Esophagus squamous epithelium (tissue), 5 donors: ENCODE data around the gene AQP1. TPM values are rescaled to one million over a fixed set of nuclear protein-coding genes. Genes with fewer than 3 reads are reported as not detected.

Experiments used
- DNase-seq: peaks from one replicate; lab custom pipeline; 2025; lab: John Stamatoyannopoulos, UW
- H3K27ac ChIP-seq, 4 donors: fragments of 200-600 bp; sonication (generic); one replicate each; pipeline ENCODE4 v1.5.1; 2016 to 2019; ENCODE audit warnings: mild to moderate bottlenecking in 1 of 4
- H3K27me3 ChIP-seq, 4 donors: fragments of 200-600 bp; sonication (generic); 1 replicate in 3 of 4; 2 replicates in 1 of 4; pipeline versions ENCODE4 v1.5.1 to v1.6.0; 2017 to 2021; ENCODE audit warnings: antibody characterized with exemption in 1 of 4
- H3K36me3 ChIP-seq, 3 donors: fragments of 200-600 bp; sonication (generic); one replicate each; pipeline ENCODE4 v1.5.1; 2016 to 2019
- H3K4me1 ChIP-seq, 3 donors: fragments of 200-600 bp; sonication (generic); one replicate each; pipeline ENCODE4 v1.5.1; 2017 to 2019
- H3K4me3 ChIP-seq, 4 donors: fragments of 200-600 bp; sonication (generic); 1 replicate in 3 of 4; 2 replicates in 1 of 4; pipeline ENCODE4 v1.5.1; 2016 to 2019; ENCODE audit warnings: mild to moderate bottlenecking in 2 of 4, moderate library complexity in 1 of 4
- H3K9me3 ChIP-seq, 3 donors: fragments of 200-600 bp; sonication (generic); one replicate each; pipeline ENCODE4 v1.5.1; 2016 to 2019
- CTCF ChIP-seq, 6 experiments: fragments of 450-650 bp in 4 of 6; fragments of 200-600 bp in 2 of 6; sonication (generic) in 2 of 6; IDR thresholded peaks; one replicate each; pipeline ENCODE4 v1.5.1; 2016 to 2019; ENCODE audit warnings: antibody characterized with exemption in 6 of 6, mild to moderate bottlenecking in 4 of 6, moderate library complexity in 4 of 6
- POLR2A ChIP-seq, 4 donors: fragments of 450-650 bp; IDR thresholded peaks; one replicate each; pipeline ENCODE4 v1.6.1; 2017; ENCODE audit warnings: antibody characterized with exemption in 4 of 4, mild to moderate bottlenecking in 4 of 4, moderate library complexity in 3 of 4
- WGBS, 2 donors: methylation state at CpG; one replicate each; pipeline ENCODE4 v1.1.5; 2018; 5-methylcytosine and 5-hydroxymethylcytosine counted together
- intact Hi-C: fragments of 100-400 bp; cut with DNase I; formaldehyde crosslinking; loops from one replicate; pipeline ENCODE4 v1.15.0; 2022
- total RNA-seq, 4 donors: library from RNA; depleted of rRNA; stranded (reverse); fragments of >200 nt; gene quantifications; one replicate each; pipeline ENCODE4 v1.1.0, GENCODE V29; 2016
- donor health status: DM: yes; HTN: yes; CAD: no.

AQP1 gene
- total RNA-seq, 4 donors from 2014 or later: 14.9 to 159 (median 44.7) TPM

- intact Hi-C loops: no loop called here
- Histone ChIP-seq H3K36me3 (peaks cover 0 to 20% (median 0%) of the 10 kb centered on the region in 3 donors), H3K4me1 (peaks cover 7 to 79% (median 36%) of the 10 kb centered on the region in 3 donors), H3K27ac (peak overlapping the region in 3 of 4 donors; percentile 61 to 82 (median 81)), H3K9me3 (no peaks in the 10 kb centered on the region), H3K27me3 (no peaks in the 10 kb centered on the region), H3K4me3 (peak overlapping the region in 1 of 4 donors; percentile 6)
- no peak for DNase-seq
- 87 to 89% methylated on average over 4 of the region's 4 CpGs for WGBS, 2 donors
- TF ChIP-seq CTCF (IDR thresholded peaks at IDR 0.05): no peak
- no peak for TF ChIP-seq POLR2A (IDR thresholded peaks at IDR 0.05)
These were observed 7.0 kb downstream of the AQP1 start for GRCh38 chr7:30918676-30919075.

GRCh38 chr7:30920021-30920583 lies 8.4 kb downstream of the AQP1 start:
- no peak overlapping the region for H3K4me3 ChIP-seq
- peaks cover 7 to 65% (median 29%) of the 10 kb centered on the region in 3 donors for H3K4me1 ChIP-seq
- H3K27ac ChIP-seq: peak overlapping the region; percentile 30 to 82 (median 72)
- no peaks in the 10 kb centered on the region for H3K9me3 ChIP-seq
- TF ChIP-seq POLR2A (IDR thresholded peaks at IDR 0.05) (no peak), CTCF (IDR thresholded peaks at IDR 0.05) (no peak)
- peaks cover 0 to 33% (median 9%) of the 10 kb centered on the region in 3 donors for H3K36me3 ChIP-seq
- WGBS, 2 donors: 0 to 70% methylated on average over 2 to 10 of the region's 11 CpGs
- DNase-seq: no peak
- no peaks in the 10 kb centered on the region for H3K27me3 ChIP-seq
- intact Hi-C loops: no loop called here

- peaks cover 0 to 39% (median 10%) of the 10 kb centered on the region in 3 donors for H3K36me3 ChIP-seq
- H3K27ac ChIP-seq: peak overlapping the region; percentile 30 to 82 (median 72)
- no peaks in the 10 kb centered on the region for H3K27me3 ChIP-seq
- H3K9me3 ChIP-seq: no peaks in the 10 kb centered on the region
- H3K4me1 ChIP-seq: peaks cover 7 to 58% (median 29%) of the 10 kb centered on the region in 3 donors
- 51 to 57% methylated on average over 6 of the region's 9 CpGs for WGBS, 2 donors
- no peak for DNase-seq
- intact Hi-C loops: no loop called here
- H3K4me3 ChIP-seq: no peak overlapping the region
- TF ChIP-seq POLR2A (IDR thresholded peaks at IDR 0.05) (no peak), CTCF (IDR thresholded peaks at IDR 0.05) (no peak)
These were observed 9.2 kb downstream of the AQP1 start for GRCh38 chr7:30920584-30921539.

- Histone ChIP-seq H3K4me3 (no peak overlapping the region), H3K27me3 (no peaks in the 10 kb centered on the region), H3K36me3 (peaks cover 0 to 39% (median 10%) of the 10 kb centered on the region in 3 donors), H3K4me1 (peaks cover 7 to 50% (median 29%) of the 10 kb centered on the region in 3 donors), H3K27ac (peak overlapping the region; percentile 30 to 82 (median 72)), H3K9me3 (no peaks in the 10 kb centered on the region)
- TF ChIP-seq CTCF (IDR thresholded peaks at IDR 0.05): no peak
- TF ChIP-seq POLR2A (IDR thresholded peaks at IDR 0.05): no peak
- 47 to 85% methylated on average over 2 to 8 of the region's 19 CpGs for WGBS, 2 donors
- intact Hi-C loops: no loop called here
- DNase-seq: no peak
These were observed 10.1 kb downstream of the AQP1 start for GRCh38 chr7:30921540-30922401.
